ENCODE results near the gene MUC20. TPM values are rescaled to one million over a fixed set of nuclear protein-coding genes. Genes with fewer than 3 reads are reported as not detected.
"Not testable (repeated sequence)": the region's sequence is repeated elsewhere in the genome, so short reads cannot be mapped to it uniquely, and the experiment has no call there.

Gene MUC20
- total RNA-seq, 1 experiment from 2014 or later, result not detected

DNA sequence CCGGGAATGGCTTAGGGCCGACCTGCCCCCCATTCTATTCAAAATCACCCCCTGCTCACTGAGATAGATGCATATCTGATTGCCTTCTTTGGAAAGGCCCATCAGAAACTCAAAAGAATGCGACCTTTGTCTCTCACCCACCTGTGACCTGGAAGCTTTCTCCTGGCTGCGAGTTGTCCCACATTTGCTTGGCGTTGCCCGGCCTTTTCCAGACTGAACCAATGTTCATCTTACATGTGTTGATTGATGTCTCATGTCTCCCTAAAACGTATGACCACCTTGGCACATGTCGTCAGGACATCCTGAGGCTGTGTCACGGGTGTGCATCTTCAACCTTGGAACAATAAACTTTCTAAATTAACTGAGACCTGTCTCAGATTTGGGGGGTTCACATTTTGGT lies 3.4 kb upstream of the MUC20 start:
- Histone ChIP-seq H3K9me3 (peaks cover 3% of the 10 kb centered on the region; the same call in 1 of the 2 replicates), H3K36me3 (0 out of 2 replicates have a peak, but pooled peaks cover 3% of the 10 kb centered on the region), H3K27me3 (peaks cover 21% of the 10 kb centered on the region), H3K4me3 (no peak overlapping the region)
- no peak for DNase-seq

DNA sequence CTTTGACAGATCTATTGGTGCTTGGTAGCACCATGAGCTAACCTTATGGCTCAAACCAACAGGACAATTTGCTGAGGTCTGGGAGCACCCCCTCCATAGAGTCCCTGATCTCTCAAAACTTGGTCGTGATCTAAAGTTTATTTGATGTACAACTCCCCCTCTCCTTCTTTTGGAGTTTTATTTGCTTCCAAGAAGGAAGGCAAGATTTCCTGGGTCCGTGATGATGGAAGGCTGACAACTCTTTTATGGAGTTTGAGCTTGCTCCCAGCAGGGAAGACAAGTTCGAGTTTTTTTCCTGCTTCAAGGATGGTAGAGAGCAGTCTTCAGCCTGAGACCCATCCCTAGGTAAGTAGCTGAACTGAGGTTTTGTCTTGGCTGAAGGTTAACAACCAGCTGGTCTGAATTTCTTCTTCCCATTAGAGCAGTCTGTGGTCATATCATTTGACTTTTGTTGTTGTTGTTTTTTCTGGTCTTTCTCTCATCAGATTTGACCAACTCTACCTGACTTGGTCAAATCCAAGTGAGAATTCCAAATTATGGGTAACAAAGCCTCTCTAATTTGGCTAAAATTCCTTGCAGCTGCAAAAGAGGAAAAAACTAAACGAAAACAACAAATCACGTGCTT lies 2.8 kb upstream of the MUC20 start:
- no peak for DNase-seq
- Histone ChIP-seq H3K27me3 (peaks cover 21% of the 10 kb centered on the region), H3K9me3 (peaks cover 3% of the 10 kb centered on the region; the same call in 1 of the 2 replicates), H3K36me3 (0 out of 2 replicates have a peak, but pooled peaks cover 3% of the 10 kb centered on the region), H3K4me3 (no peak overlapping the region)

- H3K36me3 ChIP-seq, result 0 out of 2 replicates have a peak, but pooled peaks cover 3% of the 10 kb centered on the region
Observed at GRCh38 chr3:195718477-195718984, 2.2 kb upstream of the MUC20 start.

GRCh38 chr3:195719514-195720254 lies 1.1 kb upstream of the MUC20 start:
- H3K36me3 ChIP-seq, H3K9me3 ChIP-seq, H3K4me3 ChIP-seq, DNase-seq: not testable (repeated sequence)
- H3K27me3 ChIP-seq, result peaks cover 21% of the 10 kb centered on the region

More at GRCh38 chr3:195718477-195718984, 2.2 kb upstream of the MUC20 start:
- no peak for DNase-seq
- H3K27me3 ChIP-seq, result peaks cover 21% of the 10 kb centered on the region
- H3K4me3 ChIP-seq, result no peak overlapping the region
- peaks cover 3% of the 10 kb centered on the region; the same call in 1 of the 2 replicates for H3K9me3 ChIP-seq

DNA sequence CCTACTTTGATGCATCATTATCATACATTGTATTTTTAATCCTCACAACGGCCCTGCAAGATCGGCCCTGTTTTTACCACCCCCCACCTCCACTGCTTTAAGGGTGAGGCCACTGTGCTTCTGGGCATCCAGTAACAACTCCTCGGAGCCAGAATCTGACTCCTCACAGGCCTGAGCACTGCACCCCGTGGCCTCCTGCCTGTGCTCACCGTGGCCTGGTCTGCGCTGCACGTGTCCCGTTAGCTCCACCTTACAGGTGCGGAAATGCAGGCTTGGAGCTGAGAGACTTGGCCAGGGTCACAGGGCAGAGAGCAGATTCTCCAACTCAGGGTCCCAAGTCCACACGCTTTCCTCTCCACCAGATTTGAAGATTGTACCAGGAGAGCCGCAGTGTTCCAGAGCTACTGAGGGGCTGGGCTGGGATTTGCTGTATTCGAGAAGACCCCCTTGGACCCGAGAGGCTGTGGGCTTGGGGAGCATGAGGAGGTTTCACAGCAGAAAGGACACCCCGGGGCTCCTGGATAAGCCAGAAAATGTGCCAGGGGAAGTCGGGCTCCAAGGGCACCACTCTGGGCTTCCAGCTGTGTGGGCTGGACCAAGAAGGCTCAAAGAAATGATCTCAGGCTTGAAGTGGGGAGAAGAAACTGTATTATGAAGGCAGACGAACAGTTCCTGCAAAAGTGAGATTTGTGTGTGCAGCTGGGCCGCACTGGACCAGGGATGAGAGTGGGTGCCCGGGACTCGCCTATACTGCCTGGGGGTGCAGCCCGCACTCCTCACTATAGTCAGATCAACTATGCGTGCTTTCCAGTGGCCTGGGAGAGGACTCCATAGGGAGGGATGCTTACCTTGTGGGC lies 1.6 kb downstream of the MUC20 start:
- not testable (repeated sequence) for H3K9me3 ChIP-seq, H3K36me3 ChIP-seq, H3K4me3 ChIP-seq, DNase-seq
- peaks cover 19% of the 10 kb centered on the region for H3K27me3 ChIP-seq

DNA sequence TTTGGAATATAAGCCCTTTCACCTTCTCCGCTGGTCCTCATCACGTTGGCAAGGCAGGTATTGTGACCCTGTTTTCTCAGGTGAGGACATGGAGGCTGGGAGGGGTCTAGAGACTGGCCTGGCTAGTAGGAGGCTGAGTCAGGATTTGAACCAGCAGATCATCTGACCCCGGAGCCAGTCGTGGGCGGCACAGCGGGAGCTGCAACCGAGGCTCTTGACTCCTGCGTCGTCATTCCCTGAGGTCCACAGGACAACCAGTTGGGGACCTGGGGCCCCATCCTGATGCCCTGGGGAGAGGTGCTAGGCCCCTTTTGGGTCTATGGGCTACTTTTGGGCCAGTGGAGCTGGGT lies 2.2 kb downstream of the MUC20 start:
- DNase-seq, H3K9me3 ChIP-seq, H3K4me3 ChIP-seq, H3K36me3 ChIP-seq: not testable (repeated sequence)
- H3K27me3 ChIP-seq, result peaks cover 15% of the 10 kb centered on the region

DNA sequence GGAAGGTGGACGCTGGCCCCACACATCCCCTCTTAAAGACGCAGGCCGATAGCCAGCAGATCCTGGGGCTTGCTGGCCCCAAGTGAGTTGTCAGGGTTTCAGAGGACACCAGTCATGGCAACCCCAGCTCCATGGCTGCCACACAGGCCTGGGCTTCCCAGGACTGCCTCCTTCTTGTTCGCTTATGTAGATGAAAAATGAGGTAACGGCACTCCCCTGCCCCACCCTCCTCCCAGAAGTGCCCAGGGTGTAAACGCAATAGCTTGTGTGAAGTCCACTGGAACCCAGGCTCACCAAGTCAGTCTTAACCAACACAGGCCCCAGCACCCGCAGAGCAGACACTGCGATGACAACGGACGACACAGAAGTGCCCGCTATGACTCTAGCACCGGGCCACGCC lies 3.6 kb downstream of the MUC20 start:
- DNase-seq, H3K4me3 ChIP-seq, H3K9me3 ChIP-seq, H3K27me3 ChIP-seq, H3K36me3 ChIP-seq: not testable (repeated sequence)

DNA sequence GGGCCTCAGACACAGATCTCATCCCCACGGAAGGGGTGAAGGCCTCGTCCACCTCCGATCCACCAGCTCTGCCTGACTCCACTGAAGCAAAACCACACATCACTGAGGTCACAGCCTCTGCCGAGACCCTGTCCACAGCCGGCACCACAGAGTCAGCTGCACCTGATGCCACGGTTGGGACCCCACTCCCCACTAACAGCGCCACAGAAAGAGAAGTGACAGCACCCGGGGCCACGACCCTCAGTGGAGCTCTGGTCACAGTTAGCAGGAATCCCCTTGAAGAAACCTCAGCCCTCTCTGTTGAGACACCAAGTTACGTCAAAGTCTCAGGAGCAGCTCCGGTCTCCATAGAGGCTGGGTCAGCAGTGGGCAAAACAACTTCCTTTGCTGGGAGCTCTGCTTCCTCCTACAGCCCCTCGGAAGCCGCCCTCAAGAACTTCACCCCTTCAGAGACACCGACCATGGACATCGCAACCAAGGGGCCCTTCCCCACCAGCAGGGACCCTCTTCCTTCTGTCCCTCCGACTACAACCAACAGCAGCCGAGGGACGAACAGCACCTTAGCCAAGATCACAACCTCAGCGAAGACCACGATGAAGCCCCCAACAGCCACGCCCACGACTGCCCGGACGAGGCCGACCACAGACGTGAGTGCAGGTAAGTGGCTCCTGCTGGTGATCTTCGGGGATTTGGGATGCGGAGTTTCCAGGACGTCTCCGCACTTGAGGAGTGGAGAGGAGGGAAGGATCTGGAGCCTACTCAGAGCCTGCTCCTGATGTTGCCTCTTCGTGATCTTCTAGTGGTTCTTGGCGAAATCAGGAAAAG lies 5.3 kb downstream of the MUC20 start:
- not testable (repeated sequence) for H3K27me3 ChIP-seq, H3K9me3 ChIP-seq, H3K36me3 ChIP-seq, H3K4me3 ChIP-seq, DNase-seq

DNA sequence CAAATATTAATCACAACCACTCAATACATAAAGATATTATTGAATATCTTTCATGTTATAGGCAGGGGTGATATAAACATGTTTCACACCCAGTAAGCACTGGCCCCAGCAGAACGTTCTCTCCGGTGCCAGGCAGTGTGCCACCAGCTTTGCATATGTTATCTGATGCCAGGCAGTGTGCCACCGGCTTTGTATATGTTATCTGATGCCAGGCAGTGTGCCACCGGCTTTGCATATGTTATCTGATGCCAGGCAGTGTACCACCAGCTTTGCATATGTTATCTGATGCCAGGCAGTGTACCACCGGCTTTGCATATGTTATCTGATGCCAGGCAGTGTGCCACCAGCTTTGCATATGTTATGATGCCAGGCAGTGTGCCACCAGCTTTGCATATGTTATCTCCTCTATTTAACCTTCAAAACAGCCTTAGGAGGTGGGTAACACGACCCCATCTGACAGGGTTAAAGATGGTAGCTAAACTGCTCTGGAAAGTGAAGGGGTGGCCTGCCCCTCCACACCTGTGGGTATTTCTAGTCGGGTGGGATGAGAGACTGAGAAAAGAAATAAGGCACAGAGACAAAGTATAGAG lies 6.9 kb downstream of the MUC20 start:
- H3K36me3 ChIP-seq, result no peaks in the 10 kb centered on the region
- H3K4me3 ChIP-seq, result no peak overlapping the region
- DNase-seq, result no peak
- no peaks in the 10 kb centered on the region for H3K27me3 ChIP-seq
- H3K9me3 ChIP-seq, result no peaks in the 10 kb centered on the region

DNA sequence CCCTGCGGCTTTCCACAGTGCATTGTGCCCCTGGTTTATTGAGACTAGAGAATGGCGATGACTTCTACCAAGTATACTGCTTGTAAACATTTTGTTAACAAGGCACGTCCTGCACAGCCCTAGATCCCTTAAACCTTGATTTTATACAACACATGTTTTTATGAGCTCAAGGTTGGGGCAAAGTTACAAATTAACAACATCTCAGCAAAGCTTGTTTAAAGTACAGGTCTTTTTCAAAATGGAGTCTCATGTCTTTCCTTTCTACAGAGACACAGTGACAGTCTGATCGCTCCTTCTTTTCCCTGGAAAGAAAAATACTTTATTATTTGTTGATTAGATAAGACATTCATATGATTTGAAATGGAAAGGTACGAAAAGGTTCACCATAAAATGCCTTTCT lies 8.0 kb downstream of the MUC20 start:
- not testable (repeated sequence) for H3K27me3 ChIP-seq, H3K36me3 ChIP-seq, H3K4me3 ChIP-seq, DNase-seq, H3K9me3 ChIP-seq

DNA sequence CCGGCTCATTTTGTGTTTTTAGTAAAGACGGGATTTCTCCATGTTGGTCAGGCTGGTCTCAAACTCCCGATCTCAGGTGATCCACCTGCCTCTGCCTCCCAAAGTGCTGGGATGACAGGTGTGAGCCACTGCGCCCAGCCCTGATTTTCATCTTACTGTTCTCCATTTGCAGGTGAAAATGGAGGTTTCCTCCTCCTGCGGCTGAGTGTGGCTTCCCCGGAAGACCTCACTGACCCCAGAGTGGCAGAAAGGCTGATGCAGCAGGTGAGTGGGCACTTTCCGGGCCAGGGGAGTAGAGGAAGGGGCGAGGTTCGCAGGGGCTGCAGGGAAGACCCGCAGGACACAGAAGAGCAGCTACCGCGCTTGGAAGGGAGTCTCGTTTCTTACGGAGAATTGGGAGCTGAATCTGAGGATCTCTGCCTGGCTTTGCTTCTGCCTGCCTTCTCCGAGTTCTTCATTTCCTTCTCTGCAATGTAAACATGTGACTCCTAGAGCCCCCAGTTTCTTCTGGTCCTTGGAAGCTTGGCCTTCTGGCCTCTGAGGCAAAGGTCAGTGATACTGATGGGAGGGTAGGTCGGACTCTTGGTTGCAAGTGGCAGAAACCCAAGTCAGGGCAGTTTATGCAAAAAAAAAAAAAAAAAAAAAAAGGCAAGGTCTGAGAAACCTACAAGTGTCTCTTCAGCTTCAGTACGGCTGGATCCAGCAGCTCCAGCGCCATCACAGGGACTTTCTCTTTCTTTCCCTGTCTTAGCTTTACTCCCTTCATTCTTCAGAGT lies 8.9 kb downstream of the MUC20 start:
- Histone ChIP-seq H3K9me3 (no peaks in the 10 kb centered on the region), H3K36me3 (no peaks in the 10 kb centered on the region), H3K27me3 (no peaks in the 10 kb centered on the region), H3K4me3 (no peak overlapping the region)
- DNase-seq, result no peak

GRCh38 chr3:195731356-195731905 lies 10.7 kb downstream of the MUC20 start:
- no peak for DNase-seq
- H3K27me3 ChIP-seq, result no peaks in the 10 kb centered on the region
- no peak overlapping the region for H3K4me3 ChIP-seq
- no peaks in the 10 kb centered on the region for H3K9me3 ChIP-seq
- H3K36me3 ChIP-seq, result no peaks in the 10 kb centered on the region

DNA sequence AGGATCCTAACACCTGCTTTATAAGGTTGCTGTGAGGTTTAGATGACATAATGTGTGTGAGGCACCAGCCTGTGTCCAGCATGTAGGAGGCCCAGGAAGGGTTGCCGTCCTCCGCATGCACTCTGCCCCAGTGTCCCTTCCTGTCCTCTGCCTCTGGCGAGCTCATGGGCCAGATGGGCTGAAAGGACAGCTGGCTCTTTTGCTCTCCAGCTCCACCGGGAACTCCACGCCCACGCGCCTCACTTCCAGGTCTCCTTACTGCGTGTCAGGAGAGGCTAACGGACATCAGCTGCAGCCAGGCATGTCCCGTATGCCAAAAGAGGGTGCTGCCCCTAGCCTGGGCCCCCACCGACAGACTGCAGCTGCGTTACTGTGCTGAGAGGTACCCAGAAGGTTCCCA lies 12.2 kb downstream of the MUC20 start:
- Histone ChIP-seq H3K4me3 (no peak overlapping the region), H3K27me3 (no peaks in the 10 kb centered on the region), H3K9me3 (no peaks in the 10 kb centered on the region), H3K36me3 (no peaks in the 10 kb centered on the region)
- DNase-seq, result no peak

- Histone ChIP-seq H3K4me3 (no peak overlapping the region), H3K9me3 (no peaks in the 10 kb centered on the region), H3K36me3 (no peaks in the 10 kb centered on the region), H3K27me3 (peaks cover 2% of the 10 kb centered on the region; the same call in 1 of the 2 replicates)
- DNase-seq, result no peak
Observed at GRCh38 chr3:195735036-195735695, 14.4 kb downstream of the MUC20 start.
